ENCODE data around the gene UMAD1. TPM values are rescaled to one million over a fixed set of nuclear protein-coding genes. Genes with fewer than 3 reads are reported as not detected.

The UMAD1 gene
- total and polyA plus RNA-seq, 7 donors: 8.7 to 51.1 (median 15.6) TPM

DNA sequence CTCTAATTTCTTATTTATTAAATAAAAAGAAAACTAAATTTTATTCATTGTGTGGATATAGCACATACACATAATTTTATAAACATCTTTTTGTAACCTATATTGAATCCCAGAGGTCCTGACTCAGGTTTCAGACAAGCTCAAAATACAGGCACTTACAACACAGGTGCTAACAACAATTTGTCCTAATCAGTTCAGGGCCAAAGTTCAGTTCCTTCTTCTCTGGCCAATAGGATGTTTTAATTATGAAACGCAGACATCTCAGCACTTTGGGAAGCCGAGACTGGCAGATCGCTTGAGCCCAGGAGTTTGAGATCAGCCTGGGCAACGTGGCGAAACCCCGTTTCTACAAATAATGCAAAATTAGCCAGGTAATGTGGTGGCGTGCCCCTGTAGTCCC is 62.9 kb downstream of the UMAD1 start:
- Histone ChIP-seq H3K9me3 (no peaks in the 10 kb centered on the region), H3K4me3 (no peak overlapping the region), H3K36me3 (no peaks in the 10 kb centered on the region), H3K27ac (no peak overlapping the region), H3K4me1 (peaks cover 0 to 63% (median 45%) of the 10 kb centered on the region in 4 donors), H3K27me3 (no peaks in the 10 kb centered on the region)
- intact Hi-C loops (cut with DNase I): no loop called here
- DNase-seq: no peak
- 47 to 84% methylated on average over 7 of the region's 7 CpGs for WGBS, 2 donors
- TF ChIP-seq, protein P1, sequence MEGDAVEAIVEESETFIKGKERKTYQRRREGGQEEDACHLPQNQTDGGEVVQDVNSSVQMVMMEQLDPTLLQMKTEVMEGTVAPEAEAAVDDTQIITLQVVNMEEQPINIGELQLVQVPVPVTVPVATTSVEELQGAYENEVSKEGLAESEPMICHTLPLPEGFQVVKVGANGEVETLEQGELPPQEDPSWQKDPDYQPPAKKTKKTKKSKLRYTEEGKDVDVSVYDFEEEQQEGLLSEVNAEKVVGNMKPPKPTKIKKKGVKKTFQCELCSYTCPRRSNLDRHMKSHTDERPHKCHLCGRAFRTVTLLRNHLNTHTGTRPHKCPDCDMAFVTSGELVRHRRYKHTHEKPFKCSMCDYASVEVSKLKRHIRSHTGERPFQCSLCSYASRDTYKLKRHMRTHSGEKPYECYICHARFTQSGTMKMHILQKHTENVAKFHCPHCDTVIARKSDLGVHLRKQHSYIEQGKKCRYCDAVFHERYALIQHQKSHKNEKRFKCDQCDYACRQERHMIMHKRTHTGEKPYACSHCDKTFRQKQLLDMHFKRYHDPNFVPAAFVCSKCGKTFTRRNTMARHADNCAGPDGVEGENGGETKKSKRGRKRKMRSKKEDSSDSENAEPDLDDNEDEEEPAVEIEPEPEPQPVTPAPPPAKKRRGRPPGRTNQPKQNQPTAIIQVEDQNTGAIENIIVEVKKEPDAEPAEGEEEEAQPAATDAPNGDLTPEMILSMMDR (IDR thresholded peaks at IDR 0.05): no peak
- no peak for TF ChIP-seq POLR2A (IDR thresholded peaks at IDR 0.05)
- TF ChIP-seq POLR2AphosphoS5 (IDR thresholded peaks at IDR 0.05): no peak
- TF ChIP-seq EP300 (IDR thresholded peaks at IDR 0.05): no peak

DNA sequence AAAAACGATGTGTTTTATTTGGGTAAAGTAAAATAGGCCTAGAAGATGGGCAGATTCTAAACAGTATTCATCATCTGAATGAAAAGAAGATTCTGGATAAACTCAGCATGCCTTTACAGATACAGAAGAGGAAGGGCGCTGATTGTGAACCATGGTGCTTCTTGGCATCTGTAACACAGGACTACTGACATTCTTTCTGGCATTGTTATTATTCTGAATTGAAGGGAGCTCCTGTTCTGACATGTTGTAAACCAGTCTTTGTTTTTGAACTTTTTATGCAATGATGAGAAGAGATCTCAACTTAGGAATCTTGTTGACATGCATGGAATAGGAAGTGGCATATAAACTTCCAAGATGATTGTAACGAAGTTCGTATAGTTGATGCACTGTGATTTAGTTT is 64.3 kb downstream of the UMAD1 start:
- no peak for DNase-seq
- intact Hi-C loops (cut with DNase I): no loop called here
- Histone ChIP-seq H3K9me3 (no peaks in the 10 kb centered on the region), H3K4me1 (peaks cover 0 to 50% (median 37%) of the 10 kb centered on the region in 4 donors), H3K27me3 (no peaks in the 10 kb centered on the region), H3K36me3 (no peaks in the 10 kb centered on the region), H3K27ac (no peak overlapping the region), H3K4me3 (no peak overlapping the region)
- TF ChIP-seq POLR2A (IDR thresholded peaks at IDR 0.05) (no peak), POLR2AphosphoS5 (IDR thresholded peaks at IDR 0.05) (no peak), EP300 (IDR thresholded peaks at IDR 0.05) (no peak)
- TF ChIP-seq, protein P1 (IDR thresholded peaks at IDR 0.05): no peak
- WGBS, 2 donors: 92 to 94% methylated on average over 4 of the region's 4 CpGs

DNA sequence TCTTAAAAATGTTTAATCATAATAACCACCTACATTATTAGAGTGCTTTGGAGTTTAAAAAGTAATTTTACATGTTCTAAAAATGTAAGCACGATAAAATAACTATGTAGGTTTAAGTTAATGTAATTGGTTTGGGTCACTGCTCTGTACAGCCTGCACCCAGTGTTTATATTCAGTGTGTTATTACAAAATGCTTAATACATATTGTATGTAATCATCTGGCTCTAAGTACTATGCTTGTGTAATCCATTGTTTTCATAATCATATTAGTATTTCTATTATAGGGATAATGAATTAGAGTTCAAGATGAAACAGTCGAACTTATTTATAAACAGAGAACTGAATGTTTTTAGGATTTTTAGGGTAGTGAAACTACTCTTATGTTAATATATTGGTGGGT is 64.8 kb downstream of the UMAD1 start:
- peaks cover 0 to 47% (median 34%) of the 10 kb centered on the region in 4 donors for H3K4me1 ChIP-seq
- H3K27ac ChIP-seq: no peak overlapping the region
- no peaks in the 10 kb centered on the region for H3K36me3 ChIP-seq
- TF ChIP-seq, protein P1 (IDR thresholded peaks at IDR 0.05): no peak
- TF ChIP-seq POLR2AphosphoS5 (IDR thresholded peaks at IDR 0.05) (no peak), POLR2A (IDR thresholded peaks at IDR 0.05) (no peak), EP300 (IDR thresholded peaks at IDR 0.05) (no peak)
- 74 to 95% methylated on average over 2 of the region's 2 CpGs for WGBS, 2 donors
- no peak for DNase-seq
- intact Hi-C loops (cut with DNase I): no loop called here
- H3K9me3 ChIP-seq: no peaks in the 10 kb centered on the region
- no peaks in the 10 kb centered on the region for H3K27me3 ChIP-seq
- no peak overlapping the region for H3K4me3 ChIP-seq

DNA sequence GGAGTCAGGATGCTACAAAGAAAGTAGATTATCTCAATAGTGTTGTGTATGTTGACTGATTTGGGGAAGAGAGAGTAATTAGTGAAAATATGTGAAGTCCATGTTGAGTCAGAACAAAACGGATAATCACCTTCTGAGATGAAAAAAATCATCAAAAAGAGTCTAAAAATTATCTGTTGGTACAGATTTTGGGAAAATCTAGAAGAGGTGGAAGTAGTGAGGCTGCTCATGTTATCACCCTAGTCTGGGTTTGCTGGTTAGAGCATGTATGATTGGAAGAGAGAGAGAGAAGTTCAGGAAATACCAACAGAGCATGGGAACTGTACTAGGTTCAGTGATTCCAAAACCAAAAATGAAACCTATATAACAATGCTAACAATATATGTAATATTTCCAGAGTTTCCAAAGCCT is 65.6 kb downstream of the UMAD1 start:
- H3K36me3 ChIP-seq: no peaks in the 10 kb centered on the region
- peak overlapping the region in 1 of 4 donors; percentile 1 for H3K27ac ChIP-seq
- intact Hi-C loops (cut with DNase I): no loop called here
- no peaks in the 10 kb centered on the region for H3K27me3 ChIP-seq
- WGBS, 2 donors: 74 to 80% methylated on average over 1 of the region's 1 CpG
- TF ChIP-seq POLR2A (IDR thresholded peaks at IDR 0.05): no peak
- TF ChIP-seq EP300 (IDR thresholded peaks at IDR 0.05): no peak
- TF ChIP-seq, protein P1 (IDR thresholded peaks at IDR 0.05): no peak
- no peak for TF ChIP-seq POLR2AphosphoS5 (IDR thresholded peaks at IDR 0.05)
- H3K4me1 ChIP-seq: peaks cover 0 to 44% (median 30%) of the 10 kb centered on the region in 4 donors
- DNase-seq: no peak
- no peaks in the 10 kb centered on the region for H3K9me3 ChIP-seq
- no peak overlapping the region for H3K4me3 ChIP-seq

DNA sequence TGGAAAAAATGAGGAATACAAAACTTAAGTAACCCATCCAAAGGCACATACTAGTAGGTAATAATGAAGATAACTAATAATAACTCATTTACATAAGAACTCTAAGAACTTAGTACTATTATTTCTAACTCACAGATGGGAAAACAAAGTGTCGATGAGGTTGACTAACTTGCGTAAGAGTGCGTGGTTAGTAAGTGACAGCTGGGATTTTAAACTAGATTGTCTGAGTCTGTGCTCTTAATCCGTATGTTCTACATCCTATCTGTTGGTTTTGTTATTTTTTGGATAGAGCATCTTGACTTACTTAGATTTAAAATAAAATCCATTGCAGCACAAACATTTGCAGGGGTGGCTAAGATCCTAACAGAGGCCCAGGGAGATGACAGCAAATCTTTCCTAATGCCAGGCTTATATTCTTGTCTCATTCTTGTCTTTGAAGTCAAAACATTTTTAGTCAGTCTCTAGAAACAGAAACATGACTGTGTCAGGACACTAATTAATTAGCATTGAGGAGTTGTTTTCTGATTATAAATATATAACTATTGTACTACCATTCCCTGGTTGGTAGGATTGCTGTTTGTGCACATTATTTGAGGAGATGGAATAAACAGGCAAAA is 66.1 kb downstream of the UMAD1 start:
- H3K4me1 ChIP-seq: peaks cover 0 to 39% (median 25%) of the 10 kb centered on the region in 4 donors
- DNase-seq: no peak
- no peaks in the 10 kb centered on the region for H3K9me3 ChIP-seq
- H3K27me3 ChIP-seq: no peaks in the 10 kb centered on the region
- H3K4me3 ChIP-seq: no peak overlapping the region
- intact Hi-C loops (cut with DNase I): no loop called here
- no peaks in the 10 kb centered on the region for H3K36me3 ChIP-seq
- no peak for TF ChIP-seq POLR2A (IDR thresholded peaks at IDR 0.05)
- no peak for TF ChIP-seq POLR2AphosphoS5 (IDR thresholded peaks at IDR 0.05)
- TF ChIP-seq EP300 (IDR thresholded peaks at IDR 0.05): no peak
- TF ChIP-seq, protein P1 (IDR thresholded peaks at IDR 0.05): no peak
- 77 to 89% methylated on average over 4 of the region's 4 CpGs for WGBS, 2 donors
- H3K27ac ChIP-seq: peak overlapping the region in 1 of 4 donors; percentile 29

All from sigmoid colon (tissue), 7 donors.